Measurements from ENCODE around the gene TMEM208.

DNA sequence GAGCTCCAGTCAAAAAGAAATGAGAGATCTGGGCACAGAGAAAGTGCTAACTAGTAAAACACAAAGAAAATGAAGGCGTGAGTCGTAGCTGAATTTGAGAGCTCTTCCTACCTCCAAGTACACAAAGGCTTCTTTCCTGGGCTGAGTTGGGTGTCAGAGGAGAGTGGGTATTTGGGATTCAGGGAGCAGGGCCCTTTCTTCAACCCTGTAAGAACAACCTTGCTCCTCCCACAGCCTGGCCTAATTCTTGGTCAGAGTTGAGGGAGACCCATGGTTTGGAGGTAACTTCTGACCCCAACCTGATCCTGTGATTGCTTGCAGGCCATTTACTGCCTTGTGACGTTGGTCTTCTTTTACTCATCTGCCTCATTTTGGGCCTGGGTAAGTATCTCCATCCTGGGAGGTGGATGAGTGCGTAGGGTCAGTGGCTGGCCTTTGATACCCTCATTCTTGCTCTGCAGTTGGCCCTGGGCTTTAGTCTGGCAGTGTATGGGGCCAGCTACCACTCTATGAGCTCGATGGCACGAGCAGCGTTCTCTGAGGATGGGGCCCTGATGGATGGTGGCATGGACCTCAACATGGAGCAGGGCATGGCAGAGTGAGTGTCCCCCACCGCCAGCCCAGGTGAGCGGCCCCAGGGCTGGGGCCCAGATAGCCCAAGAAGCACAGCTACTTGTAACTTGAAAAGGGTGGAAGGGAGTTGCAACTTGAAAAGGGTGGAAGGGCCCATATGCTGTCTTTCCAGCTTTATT, 1.3 kb downstream of the TMEM208 start:
- TF ChIP-seq, protein P1, sequence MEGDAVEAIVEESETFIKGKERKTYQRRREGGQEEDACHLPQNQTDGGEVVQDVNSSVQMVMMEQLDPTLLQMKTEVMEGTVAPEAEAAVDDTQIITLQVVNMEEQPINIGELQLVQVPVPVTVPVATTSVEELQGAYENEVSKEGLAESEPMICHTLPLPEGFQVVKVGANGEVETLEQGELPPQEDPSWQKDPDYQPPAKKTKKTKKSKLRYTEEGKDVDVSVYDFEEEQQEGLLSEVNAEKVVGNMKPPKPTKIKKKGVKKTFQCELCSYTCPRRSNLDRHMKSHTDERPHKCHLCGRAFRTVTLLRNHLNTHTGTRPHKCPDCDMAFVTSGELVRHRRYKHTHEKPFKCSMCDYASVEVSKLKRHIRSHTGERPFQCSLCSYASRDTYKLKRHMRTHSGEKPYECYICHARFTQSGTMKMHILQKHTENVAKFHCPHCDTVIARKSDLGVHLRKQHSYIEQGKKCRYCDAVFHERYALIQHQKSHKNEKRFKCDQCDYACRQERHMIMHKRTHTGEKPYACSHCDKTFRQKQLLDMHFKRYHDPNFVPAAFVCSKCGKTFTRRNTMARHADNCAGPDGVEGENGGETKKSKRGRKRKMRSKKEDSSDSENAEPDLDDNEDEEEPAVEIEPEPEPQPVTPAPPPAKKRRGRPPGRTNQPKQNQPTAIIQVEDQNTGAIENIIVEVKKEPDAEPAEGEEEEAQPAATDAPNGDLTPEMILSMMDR (IDR thresholded peaks at IDR 0.05) = no peak
- TF ChIP-seq YY1 (IDR thresholded peaks at IDR 0.05; ENCODE audit: low read depth) (no peak), JUND (IDR thresholded peaks at IDR 0.05) (no peak)
- TF ChIP-seq, protein P2, sequence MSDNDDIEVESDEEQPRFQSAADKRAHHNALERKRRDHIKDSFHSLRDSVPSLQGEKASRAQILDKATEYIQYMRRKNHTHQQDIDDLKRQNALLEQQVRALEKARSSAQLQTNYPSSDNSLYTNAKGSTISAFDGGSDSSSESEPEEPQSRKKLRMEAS (IDR thresholded peaks at IDR 0.05; ENCODE audit: low read depth) = no peak

Measured in SK-N-SH (cell line).